Hematopoietic multipotent progenitor cell treated with erythropoietin and hydrocortisone succinate and interleukin-3 and kit ligand, for 4 days (in vitro differentiated cells): ENCODE data around the gene DPCD.

Experiments
- DNase-seq: peaks from one replicate; pipeline ENCODE4 v3.0.0-alpha.2; 2015

Gene DPCD

DNA sequence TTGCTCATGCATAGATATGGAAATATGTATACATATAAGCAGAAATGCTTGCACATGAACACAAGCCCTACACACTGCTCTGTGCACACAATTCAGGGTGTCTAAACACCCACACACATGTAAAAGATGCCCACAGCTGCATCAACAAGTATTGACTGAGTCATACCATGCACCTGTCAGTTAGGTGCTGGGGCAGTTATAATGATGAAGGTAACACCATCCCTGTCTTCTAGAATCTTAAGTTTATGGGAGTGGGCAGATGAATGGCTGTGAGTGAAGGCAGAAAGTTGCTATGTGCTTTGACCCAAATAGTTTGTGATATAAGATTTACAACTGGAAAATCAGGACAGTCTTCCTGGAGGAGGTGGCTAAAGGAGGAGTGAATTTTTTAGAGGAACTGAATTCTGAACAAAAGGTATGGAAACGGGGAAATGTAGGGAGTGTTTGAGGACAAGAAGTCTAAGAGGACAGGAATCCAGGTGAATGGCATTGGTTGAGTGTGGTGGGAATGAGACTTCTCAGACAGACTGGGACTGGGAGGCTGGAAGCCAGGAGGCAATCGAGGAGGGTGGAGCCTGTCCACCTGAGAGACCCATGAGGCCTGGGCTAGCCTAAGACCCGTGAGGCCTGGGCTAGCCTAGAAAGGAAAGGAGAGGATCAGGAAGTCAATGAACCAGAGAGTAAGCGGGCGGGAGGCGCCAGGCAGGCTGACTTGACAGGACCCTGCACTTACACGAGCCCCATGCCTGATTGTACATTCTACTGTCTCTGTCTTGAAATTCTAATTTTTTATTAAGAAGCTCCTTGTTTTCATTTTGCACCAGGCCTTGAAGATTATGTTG, 20.7 kb upstream of the DPCD start:
- no peak for DNase-seq

DNA sequence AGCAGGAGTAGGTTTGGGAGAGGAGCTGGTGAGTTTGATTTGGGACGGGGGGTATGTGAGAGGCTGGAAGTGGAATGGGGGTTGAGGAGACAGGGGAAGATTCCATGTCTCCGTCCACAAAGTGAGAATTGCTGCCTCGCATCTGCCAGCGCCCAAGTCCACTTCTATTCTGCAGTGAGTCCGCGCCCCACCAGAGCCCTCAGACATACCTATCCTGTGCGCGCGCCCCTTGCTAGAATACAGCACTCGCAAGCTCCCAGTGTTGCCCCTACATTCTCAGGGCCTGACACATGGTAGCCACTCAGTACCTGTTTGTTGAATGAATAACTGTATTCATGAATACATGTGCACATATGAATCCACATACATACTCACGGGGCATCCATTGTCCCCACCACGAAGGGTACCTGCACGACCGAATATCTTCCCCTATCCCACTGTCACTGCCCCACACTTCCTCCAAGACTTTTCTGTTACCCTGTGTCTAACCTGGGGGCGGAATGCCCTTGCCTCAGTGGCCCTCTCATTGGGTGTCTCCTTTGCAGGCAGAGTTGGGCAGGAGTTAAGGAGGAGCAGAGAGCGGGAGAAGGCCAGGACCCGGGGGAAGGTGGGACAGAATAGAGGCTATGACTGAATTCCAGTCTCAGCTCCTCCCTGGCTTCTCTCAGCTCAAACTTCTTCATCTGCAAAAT, 19.9 kb upstream of the DPCD start:
- no peak for DNase-seq

DNA sequence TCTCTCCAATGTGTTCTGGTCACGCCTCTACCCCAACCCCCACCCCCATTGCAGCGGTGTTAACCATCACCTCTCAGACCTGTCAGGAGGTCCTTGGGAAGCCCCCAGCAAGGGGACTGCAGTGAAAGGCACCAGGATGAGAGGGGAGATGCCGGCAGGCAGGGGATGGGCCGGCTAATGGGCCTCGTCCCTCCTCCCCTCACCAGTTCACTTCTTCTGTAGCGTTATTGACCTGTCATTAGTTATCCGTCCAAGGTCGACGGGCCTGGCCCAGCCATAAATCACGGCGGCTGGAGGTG, 18.8 kb upstream of the DPCD start:
- no peak for DNase-seq

DNA sequence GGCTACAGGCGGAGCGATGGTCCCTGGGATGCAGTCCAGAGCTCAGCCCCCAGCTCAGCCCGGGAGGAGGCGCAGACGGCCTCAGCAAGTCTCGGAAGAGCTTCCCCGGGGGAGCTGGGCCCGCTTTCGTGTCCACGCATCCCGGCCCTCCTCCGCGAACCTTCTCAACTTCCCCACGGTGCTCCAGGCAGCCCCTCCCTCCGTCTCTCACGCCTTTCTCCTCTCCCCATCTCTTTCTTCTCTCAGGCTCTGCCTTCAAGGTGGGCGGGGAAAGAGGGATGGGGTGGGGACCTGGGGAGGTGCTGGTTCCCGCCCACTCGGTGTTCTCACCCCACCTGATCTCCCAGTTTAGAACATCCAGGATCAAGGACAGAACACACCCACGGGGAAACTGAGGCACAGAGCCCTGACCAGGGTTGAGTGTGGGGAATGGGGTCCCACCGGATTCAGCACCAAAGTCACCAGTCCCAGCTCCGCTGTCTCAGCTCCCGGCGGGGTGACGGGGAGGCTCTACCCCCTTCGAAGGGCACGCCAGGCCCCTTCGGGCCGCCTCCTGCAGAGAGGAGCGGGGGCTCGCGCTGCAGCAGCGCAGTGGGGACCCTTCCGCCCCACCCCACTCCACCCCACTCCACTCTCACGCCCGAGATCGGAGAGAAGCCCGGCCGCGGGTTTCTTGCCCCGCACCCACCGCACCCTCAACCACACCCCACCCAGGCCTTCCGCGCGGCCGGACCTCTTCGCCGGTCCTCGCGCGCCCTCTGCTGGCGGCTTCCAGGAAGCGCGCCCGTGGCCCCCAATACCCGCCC, 18.3 kb upstream of the DPCD start:
- peak; percentile 89 for DNase-seq

DNA sequence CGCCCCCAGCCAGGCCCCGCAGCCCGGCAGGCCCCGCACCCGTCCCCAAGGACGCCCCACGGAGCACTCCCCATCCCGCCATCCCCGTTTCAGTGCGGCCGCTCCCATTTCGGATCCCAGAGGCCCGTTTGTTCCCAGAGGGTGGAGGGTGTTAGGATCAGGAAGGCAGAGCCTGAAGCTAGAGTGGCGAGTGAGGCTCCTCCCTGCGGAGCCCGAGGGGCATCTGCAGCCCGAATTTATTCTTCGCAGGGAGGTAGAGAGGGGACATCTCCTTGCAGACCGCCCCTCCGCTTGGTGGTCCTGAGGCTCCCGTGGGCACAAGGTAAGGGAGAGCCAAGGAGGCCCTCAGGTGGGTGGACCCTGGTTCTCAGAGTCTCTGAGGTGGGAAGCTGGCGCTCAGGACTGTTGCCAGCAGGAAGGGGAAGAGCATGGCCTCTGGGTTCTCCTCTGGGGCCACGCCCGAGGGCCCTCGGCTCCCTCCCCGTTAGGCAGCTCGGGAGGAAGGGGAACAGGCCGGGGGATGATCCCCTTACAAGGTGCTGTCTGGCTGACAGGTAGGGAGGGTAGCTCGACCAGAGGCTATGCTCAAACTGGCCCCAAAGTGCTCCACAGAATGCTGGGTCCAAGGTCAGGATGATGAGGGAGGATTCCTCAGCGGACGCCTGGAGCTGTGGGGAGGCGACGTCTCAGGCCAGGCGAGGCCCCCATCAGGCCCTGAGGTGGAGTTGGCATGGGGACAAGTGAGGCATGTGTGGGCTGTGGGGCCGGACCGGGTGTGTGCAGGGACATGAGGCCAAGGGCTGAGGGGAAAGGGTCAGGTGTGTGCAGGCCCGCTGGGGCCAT, 17.5 kb upstream of the DPCD start:
- DNase-seq: peak; percentile 61

DNA sequence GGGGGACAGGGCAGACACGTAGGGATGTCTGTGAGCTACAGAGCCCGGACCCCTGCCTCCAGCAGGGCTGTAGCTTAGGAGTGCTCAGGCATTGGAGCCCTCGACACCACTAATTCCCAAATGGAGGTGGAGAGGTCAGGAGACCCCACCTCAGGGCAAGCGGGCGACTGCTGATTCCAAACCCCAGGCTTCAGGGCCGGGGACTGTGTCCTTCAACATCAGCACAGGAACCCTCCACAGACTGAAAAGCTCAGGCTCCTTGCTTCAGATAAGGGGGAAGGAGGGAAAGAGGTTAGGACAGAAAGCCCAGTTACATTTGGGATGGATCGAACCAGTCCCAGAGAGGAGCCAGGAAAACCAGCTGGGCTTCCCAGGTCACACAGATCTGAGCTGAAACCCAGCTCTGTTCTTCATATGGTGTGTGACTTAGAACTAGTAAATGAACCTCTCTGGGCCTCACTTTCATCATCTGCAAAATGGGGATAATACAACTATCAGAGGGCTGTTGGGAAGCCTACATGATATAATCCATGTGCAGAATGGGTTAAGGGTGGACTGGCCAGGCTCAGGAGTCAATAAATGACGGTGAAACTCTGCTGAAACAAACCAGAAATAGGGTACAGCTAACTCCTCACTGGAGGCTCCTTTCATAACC, 16.7 kb upstream of the DPCD start:
- DNase-seq: no peak

DNA sequence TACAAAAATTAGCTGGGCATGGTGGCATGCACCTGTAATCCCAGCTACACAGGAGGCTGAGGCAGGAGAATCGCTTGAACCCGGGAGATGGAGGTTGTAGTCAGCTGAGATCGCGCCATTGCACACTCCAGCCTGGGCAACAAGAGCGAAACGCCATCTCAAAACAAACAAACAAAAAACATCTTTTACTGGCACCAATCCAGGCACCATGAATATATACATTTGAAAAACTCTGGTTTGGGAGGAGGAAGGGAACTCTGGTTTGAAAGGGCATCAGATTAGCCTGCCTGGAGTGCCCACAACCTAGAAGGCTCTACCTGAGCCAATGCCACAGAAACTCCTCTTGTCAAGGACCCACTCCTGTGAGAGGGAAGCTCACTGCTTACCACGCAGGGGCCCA, 16.0 kb upstream of the DPCD start:
- DNase-seq: no peak

DNA sequence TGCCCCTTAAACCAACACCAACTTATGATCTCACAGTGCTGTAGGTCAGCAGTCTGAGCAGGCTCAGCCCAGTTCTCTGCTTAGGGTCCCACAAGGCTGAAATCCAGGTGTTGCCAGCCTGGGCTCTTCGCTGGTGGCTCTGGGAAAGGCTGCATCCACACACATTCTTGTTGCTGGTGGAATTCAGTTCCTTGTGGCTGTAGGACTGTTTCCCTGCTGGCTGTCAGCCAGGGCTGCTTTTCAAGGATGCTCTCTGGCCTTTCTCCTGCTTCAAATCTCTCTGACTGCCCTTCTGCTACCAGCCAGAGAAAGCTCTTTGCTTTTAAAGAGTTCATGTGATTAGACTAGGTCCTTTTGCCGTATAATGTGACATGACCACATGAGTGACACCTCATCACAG, 15.3 kb upstream of the DPCD start:
- no peak for DNase-seq

DNA sequence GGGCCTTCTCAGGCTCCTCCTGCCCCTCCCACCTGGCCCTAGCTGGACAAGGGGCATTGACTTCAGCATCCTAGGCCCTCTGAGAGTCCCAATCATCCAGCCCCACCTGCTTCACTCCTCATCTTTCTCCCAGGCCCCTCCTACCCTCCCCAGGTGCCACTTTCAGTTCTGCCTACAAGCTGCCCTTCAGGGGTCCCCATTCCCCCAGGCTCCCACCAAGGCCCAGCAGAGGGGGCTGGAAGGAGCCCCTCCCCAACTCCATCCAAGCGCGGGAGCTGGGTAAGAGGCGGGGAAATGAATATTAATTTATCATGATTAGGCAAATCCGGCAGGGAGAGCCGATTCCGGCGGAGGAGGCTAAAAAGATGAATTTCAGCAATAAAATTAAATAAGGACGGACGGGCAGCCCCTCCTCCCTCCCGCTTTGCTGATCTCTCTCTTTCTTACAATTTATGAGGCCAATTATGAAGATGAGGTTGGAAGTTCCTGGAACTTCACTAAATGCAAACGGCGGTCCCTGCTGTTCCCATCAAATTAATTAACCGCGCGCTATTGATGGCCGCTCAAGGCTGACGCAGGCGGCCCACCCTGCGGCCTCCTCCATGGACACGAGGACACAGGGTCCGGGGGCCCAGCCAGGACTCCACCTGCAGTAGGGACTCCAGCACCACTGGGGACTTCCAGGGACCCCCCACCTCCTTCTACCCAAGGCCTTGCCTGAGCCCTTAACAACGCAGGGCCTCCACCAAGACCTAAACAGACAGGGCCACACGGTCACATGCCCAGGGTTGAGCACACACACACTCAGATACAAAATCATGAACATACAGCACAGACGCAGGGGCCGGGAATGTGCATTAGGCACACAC, 14.0 kb upstream of the DPCD start:
- DNase-seq: no peak

DNA sequence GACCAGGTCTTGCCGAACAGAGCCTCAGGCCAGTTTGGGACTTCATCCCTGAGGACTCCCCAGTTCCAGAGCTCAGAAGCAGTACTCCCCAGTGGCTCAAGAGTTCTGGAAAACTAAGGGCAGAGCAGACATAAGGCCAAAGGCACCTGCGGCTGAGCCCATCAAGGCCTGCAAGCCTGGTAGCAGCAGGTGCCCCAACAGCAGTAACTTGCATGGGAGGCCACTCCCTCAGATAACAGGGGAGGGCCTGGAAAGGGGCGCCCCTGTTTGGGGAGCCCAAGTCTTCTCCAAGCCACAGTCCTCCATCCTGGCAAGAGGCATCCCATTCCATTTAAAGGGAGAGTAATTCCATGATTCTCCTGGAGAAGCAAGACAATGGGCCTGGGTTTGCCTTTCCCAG, 13.0 kb upstream of the DPCD start:
- no peak for DNase-seq

DNA sequence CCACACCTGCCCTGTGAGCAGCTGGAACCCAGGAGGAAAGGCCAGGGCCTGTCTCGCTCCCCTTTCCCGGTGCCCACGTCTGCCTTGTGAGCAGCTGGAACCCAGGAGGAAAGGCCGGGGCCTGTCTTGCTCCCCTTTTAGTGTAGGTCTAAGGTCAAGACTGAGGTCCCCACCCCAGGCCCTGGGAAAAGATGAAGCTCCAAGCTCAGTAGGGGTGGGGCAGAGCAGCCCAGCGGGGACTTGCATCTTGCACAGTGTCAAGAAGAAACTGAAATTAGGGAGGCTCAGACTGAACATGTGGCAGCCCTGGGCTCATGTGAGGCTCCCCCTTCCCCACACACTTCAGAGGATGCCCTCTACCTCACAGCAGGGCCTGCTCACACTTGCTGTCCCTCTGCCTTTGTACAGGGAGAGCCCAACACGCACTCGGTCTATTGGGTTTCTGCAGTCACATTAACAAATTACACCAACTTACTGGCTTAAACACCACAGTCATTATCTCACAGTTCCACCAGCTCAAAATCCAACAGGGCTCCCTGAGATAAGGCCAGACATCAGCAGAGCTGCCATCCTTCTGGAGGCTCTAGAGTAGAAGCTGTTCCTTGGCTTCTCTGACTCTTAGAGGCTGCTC, 12.4 kb upstream of the DPCD start:
- DNase-seq: peak; percentile 97

DNA sequence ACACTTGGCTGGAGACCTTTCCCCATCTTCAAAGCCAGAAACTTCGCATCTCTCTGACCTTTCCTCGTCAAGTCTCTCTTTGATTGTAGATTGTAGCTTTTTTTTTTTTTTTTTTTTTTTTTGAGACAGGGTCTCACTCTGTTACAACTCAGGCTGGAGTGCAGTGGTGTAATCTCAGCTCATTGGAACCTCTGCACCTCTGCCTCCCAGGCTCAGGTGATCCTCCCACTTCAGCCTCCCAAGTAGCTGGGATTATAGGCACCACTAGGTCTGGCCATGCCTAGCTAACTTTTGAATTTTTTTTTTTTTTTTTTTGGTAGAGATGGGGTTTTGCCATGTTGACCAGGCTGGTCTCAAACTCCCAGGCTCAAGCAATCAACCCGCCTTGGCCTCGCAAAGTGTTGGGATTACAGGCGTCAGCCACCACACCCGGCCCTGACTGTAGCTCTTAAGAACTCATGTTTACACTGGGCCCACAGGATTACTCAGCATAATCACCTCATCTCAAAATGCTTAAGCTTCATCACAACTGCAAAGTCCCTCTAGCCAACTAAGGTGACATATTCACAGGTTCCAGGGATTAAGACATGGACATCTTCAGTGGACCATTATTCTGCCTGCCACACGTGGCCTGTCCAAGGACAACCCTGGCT, 11.8 kb upstream of the DPCD start:
- DNase-seq: peak; percentile 70

DNA sequence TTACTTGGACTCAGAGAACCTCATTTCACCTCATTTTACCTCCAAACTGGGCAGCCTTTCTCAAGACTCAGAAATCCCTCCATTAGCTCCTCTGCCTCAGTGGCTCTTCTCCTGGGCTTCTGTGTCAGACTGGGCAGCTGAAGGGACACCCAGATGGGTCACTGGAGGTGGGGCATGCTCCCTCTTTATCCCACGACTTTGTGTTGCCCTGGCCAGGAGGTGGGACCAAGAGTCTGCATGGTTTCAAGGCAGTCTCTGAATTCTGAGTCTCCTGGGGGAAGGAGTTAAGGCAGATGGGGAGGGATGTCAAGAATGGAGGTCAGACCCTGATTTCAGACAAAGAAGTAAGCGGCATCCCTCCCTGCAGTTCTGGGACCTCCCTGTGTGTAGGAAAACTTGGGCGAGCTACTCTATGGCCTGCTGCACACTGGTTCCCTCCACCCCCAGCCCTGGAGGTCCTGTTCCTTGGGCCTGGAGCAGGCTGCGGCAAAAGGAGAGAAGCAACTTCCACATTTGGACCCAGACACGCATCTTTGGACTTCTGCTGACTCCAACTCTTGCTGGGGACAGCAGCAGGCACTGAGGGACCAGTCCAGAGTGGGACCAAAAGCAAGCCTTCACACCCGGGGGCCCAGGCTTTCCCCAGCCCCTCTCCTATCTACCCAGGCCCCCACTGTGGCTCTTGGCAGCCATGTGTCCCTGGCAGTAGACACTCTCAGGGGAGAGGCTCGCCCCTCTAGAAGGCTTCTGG, 10.8 kb upstream of the DPCD start:
- DNase-seq: no peak

DNA sequence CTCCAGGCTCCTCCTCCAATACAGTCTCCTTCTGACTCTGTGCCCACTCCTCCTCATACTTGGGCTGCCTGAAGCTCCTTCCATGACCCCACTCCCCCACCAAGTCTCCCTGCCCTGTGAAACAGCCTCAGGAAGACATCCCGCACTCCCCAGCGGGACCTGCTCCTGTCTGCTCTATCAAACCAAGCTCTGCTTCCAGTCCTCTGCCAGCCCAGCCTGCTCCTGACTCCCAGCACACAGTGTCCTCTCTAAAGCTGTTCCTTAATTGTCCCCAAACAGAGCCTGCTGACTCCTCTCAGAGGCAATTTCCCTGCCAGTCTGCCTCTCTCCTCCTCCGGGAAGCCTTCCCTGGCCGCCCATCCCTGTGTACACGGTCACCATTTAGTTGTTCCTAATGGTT, 9.9 kb upstream of the DPCD start:
- DNase-seq: no peak

DNA sequence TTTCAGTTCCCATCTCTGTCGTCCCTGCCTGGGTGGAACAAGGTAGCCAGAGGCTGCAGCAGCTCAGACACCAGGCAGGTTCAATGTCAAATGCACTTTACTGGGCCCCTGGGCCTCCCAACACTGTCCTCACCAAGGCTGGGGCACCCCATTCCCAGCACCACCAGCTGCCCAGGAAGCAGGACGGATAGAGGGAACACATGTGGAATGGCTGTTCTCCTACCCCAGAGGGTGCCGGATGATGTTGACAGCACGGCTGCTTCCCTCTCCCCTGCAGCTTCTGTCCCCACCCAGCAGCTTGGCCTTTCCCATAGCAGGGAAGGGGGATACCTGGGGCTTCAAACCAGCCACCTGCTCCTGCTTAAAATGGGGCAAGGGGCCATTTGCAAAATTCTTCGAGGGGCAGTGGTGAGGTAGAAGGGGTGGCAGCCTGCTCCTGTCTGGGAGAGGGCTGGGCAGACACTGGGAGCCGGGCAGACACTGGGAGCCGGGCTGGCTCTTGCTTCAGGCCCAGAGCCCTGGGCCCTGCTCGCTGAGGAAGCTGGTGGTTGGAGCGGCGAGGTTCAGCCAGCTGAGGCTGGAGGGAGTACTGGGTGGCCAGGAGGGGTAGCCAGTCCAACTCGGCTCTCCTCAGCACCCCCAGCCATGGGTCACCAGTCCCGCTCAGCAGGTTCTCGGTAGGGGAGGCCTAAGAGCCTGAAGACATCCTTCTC, 9.2 kb upstream of the DPCD start:
- DNase-seq: no peak

DNA sequence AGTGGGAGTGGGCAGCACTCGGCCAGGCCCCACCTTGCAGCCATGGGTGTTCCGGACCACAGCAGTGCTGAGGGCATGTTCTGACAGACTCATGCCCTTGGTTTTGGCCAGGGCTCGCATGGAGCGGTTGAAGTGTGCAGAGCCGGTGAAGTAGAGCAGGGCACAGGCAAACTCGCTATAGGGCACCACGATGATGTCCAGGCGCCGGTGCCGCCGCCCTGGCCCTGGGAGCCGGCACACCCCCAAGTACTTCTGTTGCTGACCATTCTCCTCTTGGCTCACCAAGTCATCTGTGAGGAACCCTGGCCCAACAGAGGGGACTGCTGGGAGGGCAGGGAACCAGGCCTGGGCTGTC, 8.6 kb upstream of the DPCD start:
- DNase-seq: no peak

DNA sequence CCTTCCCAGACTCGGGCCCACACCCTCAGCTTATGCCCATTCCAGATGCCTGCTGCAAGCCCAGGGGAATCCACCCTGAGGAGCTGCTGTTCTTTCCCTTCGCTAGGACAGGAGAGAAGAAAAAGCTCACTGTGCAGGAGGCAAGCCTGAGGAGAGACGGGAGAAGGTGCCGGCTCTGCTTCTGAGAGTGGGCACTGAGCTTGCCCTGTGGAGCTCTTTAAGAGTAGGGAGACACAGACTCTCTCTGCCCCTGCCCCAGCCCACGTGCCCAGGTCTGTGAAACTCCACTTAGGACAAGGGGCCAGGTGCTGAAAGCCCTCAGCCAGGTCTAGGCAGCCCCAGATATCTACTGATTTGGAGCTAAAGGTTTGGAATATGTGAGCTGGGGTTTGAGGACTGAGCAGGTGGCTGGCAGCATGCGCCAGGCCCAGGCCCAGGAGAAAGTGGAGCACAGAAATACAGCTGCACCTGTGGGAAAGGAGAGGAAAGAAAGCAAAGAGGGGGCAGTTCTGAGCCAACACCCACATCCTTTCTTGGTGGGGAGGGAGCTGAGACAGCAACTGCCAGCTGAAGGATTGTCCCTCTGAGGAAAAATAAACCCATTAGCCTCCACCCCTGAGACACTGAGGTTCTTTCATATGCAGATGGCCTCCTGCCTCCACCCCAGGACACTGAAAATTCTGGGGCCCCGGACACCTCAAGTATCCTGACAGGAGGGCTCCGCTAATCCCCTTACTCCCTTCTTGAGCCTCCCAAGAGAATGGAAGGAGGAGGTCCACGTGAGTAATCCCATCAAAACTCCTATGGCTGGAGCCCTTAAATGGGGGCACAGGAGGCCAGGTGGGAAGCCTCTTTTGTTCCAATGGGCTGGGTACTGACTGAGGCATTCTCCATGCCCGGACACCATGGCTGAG, 7.4 kb upstream of the DPCD start:
- DNase-seq: no peak

DNA sequence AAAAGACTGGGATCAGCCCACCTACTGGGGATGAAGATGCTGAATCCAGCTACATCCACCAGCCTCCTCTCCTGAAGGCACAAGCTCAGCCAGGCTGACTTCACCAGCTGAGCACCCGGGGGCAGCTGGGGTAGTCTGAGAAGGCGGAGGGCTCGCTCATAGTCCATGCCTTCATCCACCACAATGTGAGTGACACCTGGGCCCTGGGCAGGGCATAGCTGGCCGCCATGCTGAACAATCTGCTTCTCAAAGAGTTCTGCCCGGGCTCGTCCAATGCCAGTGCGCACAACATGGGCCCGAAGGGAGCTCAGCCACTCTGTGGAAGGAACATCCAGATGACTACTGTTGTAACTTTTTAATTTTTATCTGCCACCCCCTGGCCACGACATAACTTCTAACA, 2.3 kb upstream of the DPCD start:
- no peak for DNase-seq
